Smooth muscle cell (in vitro differentiated cells): Measurements from ENCODE around the gene AIF1. TPM values are rescaled to one million over a fixed set of nuclear protein-coding genes. Genes with fewer than 3 reads are reported as not detected.

ENCODE experiments used
- DNase-seq: peaks from one replicate; lab custom pipeline; 2025; ENCODE audit not compliant: unreplicated experiment; lab: John Stamatoyannopoulos, UW
- H2AFZ ChIP-seq: fragments of 200-600 bp; sonication (generic); 2 replicates; pipeline ENCODE4 v1.6.0; 2016; ENCODE audit warnings: antibody characterized with exemption, low read depth, mild to moderate bottlenecking
- H3F3A ChIP-seq: fragments of 200-600 bp; sonication (generic); 2 replicates; pipeline ENCODE4 v1.6.0; 2017; ENCODE audit warnings: antibody characterized with exemption, low read depth
- H3K27ac ChIP-seq: fragments of 200-600 bp; sonication (generic); 2 replicates; pipeline ENCODE4 v1.5.1; 2016; ENCODE audit warnings: low read depth, mild to moderate bottlenecking
- H3K27me3 ChIP-seq: fragments of 200-600 bp; sonication (generic); 2 replicates; pipeline ENCODE4 v1.6.1; 2016; ENCODE audit warnings: low read depth, mild to moderate bottlenecking
- H3K36me3 ChIP-seq: fragments of 200-600 bp; sonication (generic); 2 replicates; pipeline ENCODE4 v1.5.1; 2016; ENCODE audit warnings: low read depth
- H3K4me1 ChIP-seq: fragments of 200-600 bp; sonication (generic); 2 replicates; pipeline ENCODE4 v1.5.1; 2016; ENCODE audit warnings: low read depth
- H3K4me2 ChIP-seq: fragments of 200-600 bp; sonication (generic); 2 replicates; pipeline ENCODE4 v1.6.0; 2016; ENCODE audit warnings: mild to moderate bottlenecking
- H3K4me3 ChIP-seq: fragments of 200-600 bp; sonication (generic); 2 replicates; pipeline ENCODE4 v1.5.1; 2016; ENCODE audit warnings: mild to moderate bottlenecking
- H3K79me2 ChIP-seq: fragments of 200-600 bp; sonication (generic); 2 replicates; pipeline ENCODE4 v1.6.0; 2016; ENCODE audit warnings: low read depth, mild to moderate bottlenecking
- H3K9ac ChIP-seq: fragments of 200-600 bp; sonication (generic); 2 replicates; pipeline ENCODE4 v1.6.0; 2016; ENCODE audit warnings: low read depth
- H3K9me3 ChIP-seq: fragments of 200-600 bp; sonication (generic); replicated peaks from 2 replicates; pipeline ENCODE4 v1.5.1; 2016; ENCODE audit warnings: low read depth
- H4K20me1 ChIP-seq: fragments of 200-600 bp; sonication (generic); 2 replicates; pipeline ENCODE4 v1.6.0; 2016; ENCODE audit warnings: low read depth
- CTCF ChIP-seq: fragments of 200-600 bp; sonication (generic); IDR thresholded peaks from 2 replicates; pipeline ENCODE4 v1.5.1; 2017; ENCODE audit warnings: borderline replicate concordance, mild to moderate bottlenecking, antibody characterized with exemption; ENCODE audit not compliant: insufficient read depth, poor library complexity, severe bottlenecking
- WGBS: methylation state at CpG from one replicate; pipeline ENCODE4 v1.1.7; 2016; ENCODE audit warnings: low lambda C conversion rate; 5-methylcytosine and 5-hydroxymethylcytosine counted together
- polyA plus RNA-seq: library from polyadenylated mRNA; unstranded; fragments of >200 nt; fragmentation: Nextera tagmentation; extraction: Ambion mirVana; gene quantifications from 2 replicates; pipeline ENCODE4 v1.2.1, GENCODE V29; 2016
- total RNA-seq: library from RNA; depleted of rRNA; stranded (reverse); fragments of >200 nt; gene quantifications from 2 replicates; pipeline ENCODE4 v1.2.3, GENCODE V29; 2014

Gene AIF1
- total and polyA plus RNA-seq, 2 experiments from 2014 or later = not detected

DNA sequence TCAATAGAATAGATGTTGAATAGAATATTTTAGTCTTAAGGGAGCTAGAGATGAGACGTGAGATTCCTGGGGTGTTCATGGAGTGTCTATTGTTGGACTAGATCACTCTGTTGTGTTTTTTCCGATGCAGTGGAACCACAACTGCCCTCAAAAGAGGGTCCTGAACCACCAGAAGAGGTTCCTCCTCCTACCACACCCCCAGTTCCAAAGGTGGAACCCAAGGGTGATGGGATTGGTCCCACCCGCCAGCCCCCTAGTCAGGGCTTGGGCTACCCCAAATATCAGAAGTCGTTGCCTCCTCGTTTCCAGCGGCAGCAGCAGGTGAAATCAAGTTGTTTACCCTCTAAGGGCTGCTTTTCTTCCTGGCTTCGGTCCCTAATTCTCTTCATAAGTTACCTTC, 14.0 kb downstream of the AIF1 start:
- Histone ChIP-seq H3K27ac (no peak overlapping the region), H3K79me2 (peaks cover 46% of the 10 kb centered on the region), H3F3A (peaks cover 45% of the 10 kb centered on the region), H4K20me1 (peaks cover 88% of the 10 kb centered on the region), H3K4me3 (no peak overlapping the region), H3K9ac (no peak overlapping the region), H2AFZ (no peak overlapping the region), H3K9me3 (no peaks in the 10 kb centered on the region), H3K4me2 (no peak overlapping the region), H3K4me1 (no peaks in the 10 kb centered on the region), H3K36me3 (peaks cover 29% of the 10 kb centered on the region), H3K27me3 (no peaks in the 10 kb centered on the region)
- 97% methylated on average over 7 of the region's 7 CpGs for WGBS
- no peak for TF ChIP-seq CTCF
- DNase-seq = no peak

DNA sequence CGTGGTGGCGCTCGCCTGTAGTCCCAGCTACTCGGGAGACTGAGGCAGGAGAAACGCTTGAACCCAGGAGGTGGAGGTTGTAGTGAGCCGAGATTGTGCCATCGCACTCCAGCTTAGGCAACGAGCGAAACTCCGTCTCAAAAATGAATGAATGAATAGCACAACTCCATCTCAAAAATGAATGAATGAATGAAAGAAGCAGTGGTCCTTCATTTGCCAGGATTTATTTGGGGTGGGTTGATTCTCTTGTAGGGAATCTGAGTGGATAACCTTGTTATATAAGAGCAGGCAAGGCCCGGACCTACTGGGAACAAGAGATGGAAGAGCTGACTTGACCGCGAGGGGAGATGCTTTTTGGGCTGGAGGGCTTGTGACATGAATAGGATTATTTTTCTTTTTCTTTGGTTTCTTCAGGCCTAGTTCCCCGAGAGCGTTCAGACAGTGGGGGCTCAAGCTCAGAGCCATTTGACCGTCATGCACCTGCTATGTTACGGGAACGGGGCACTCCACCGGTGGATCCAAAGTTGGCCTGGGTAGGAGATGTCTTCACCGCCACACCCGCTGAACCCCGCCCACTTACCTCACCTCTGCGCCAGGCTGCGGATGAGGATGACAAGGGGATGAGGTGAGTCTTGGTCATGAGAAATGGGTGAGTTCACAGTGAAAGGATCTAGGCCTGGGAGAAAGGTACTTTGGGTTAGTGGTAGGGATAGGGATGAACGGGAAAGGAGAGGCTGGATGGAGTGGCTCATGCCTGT, 15.3 kb downstream of the AIF1 start:
- no peak overlapping the region for H2AFZ ChIP-seq
- no peak overlapping the region for H3K27ac ChIP-seq
- peaks cover 87% of the 10 kb centered on the region for H4K20me1 ChIP-seq
- H3K79me2 ChIP-seq = peaks cover 33% of the 10 kb centered on the region
- no peaks in the 10 kb centered on the region for H3K9me3 ChIP-seq
- peaks cover 28% of the 10 kb centered on the region for H3K36me3 ChIP-seq
- peaks cover 53% of the 10 kb centered on the region for H3F3A ChIP-seq
- H3K9ac ChIP-seq = no peak overlapping the region
- DNase-seq = no peak
- H3K4me1 ChIP-seq = no peaks in the 10 kb centered on the region
- no peak overlapping the region for H3K4me2 ChIP-seq
- H3K27me3 ChIP-seq = no peaks in the 10 kb centered on the region
- WGBS = 99% methylated on average over 25 of the region's 25 CpGs
- TF ChIP-seq CTCF = no peak
- no peak overlapping the region for H3K4me3 ChIP-seq

DNA sequence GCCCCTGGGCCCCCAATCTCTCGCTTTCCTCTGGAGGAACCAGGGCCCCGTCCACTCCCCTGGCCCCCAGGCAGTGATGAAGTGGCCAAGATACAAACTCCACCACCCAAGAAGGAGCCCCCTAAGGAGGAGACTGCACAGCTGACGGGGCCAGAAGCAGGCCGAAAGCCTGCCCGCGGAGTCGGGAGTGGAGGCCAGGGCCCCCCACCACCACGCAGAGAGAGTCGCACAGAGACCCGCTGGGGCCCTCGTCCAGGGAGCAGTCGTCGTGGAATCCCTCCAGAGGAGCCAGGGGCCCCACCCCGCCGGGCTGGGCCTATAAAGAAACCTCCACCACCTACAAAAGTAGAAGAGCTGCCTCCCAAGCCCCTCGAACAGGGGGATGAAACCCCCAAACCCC, 16.2 kb downstream of the AIF1 start:
- no peak overlapping the region for H2AFZ ChIP-seq
- peaks cover 26% of the 10 kb centered on the region for H3K79me2 ChIP-seq

More for the DNA sequence above, 16.2 kb downstream of the AIF1 start:
- no peak for DNase-seq
- Histone ChIP-seq H3K4me2 (no peak overlapping the region), H3F3A (peaks cover 62% of the 10 kb centered on the region), H4K20me1 (peaks cover 78% of the 10 kb centered on the region), H3K36me3 (peaks cover 31% of the 10 kb centered on the region), H3K9me3 (no peaks in the 10 kb centered on the region), H3K9ac (no peak overlapping the region), H3K4me1 (no peaks in the 10 kb centered on the region), H3K4me3 (no peak overlapping the region), H3K27ac (no peak overlapping the region), H3K27me3 (no peaks in the 10 kb centered on the region)
- no peak for TF ChIP-seq CTCF
- WGBS = 95% methylated on average over 16 of the region's 16 CpGs
